Pancreas (tissue), 10 donors: ENCODE measurements around the gene SURF4. TPM values are rescaled to one million over a fixed set of nuclear protein-coding genes. Genes with fewer than 3 reads are reported as not detected.

Experiments
- ATAC-seq, 4 donors: fragments of 200-7000 bp; cut with Tn5 transposase; one replicate each; pipeline versions ENCODE4 v1.8.0 to v1.9.1; 2020; ENCODE audit warnings: mild to moderate bottlenecking in 4 of 4, moderate library complexity in 4 of 4
- DNase-seq, 6 donors: peaks; one replicate each; pipeline ENCODE4 v3.0.0-alpha.2; 2020
- FAIRE-seq: peaks from 2 replicates; lab custom pipeline; 2012; peaks lifted over from hg19 to GRCh38; lab: Jason Lieb, UNC
- H3K27ac ChIP-seq, 4 donors: fragments of 200-600 bp; sonication (generic); 1 replicate in 3 of 4; 2 replicates in 1 of 4; pipeline versions ENCODE4 v1.5.0 to v1.8.0; 2020
- H3K27me3 ChIP-seq, 4 donors: fragments of 200-600 bp; one replicate each; pipeline ENCODE4 v1.8.0; 2021
- H3K36me3 ChIP-seq, 3 donors: fragments of 200-600 bp; sonication (generic) in 1 of 3; one replicate each; pipeline versions ENCODE4 v1.5.0 to v1.8.0; 2020 to 2021
- H3K4me1 ChIP-seq, 3 donors: fragments of 200-600 bp; one replicate each; pipeline ENCODE4 v1.8.0; 2021
- H3K4me3 ChIP-seq, 4 donors: fragments of 200-600 bp; sonication (generic) in 2 of 4; one replicate each; pipeline versions ENCODE4 v1.5.0 to v1.8.0; 2020 to 2021
- H3K9me3 ChIP-seq, 4 donors: fragments of 200-600 bp; one replicate each; pipeline ENCODE4 v1.8.0; 2021
- WGBS, 2 donors: extraction: QIAGEN DNeasy Blood & Tissue Kit; methylation state at CpG; one replicate each; pipeline ENCODE4 v1.1.7; 2013; 5-methylcytosine and 5-hydroxymethylcytosine counted together
- intact Hi-C, 3 donors: fragments of 100-400 bp; cut with DNase I; formaldehyde crosslinking; loops; one replicate each; pipeline versions ENCODE4 v1.11.1 to v1.14.2; 2022
- polyA plus RNA-seq, 2 donors: library from polyadenylated mRNA; stranded (reverse); fragments of 200-250 nt; gene quantifications; one replicate each; pipeline ENCODE4 v1.2.3, GENCODE V29; 2013
- total RNA-seq, 6 donors: library from RNA; stranded (reverse); fragmentation: NEBNext Ultra II Directional in 4 of 6; extraction: Animal tissue kit (Norgen Biotek cat#: 25700) in 4 of 6; gene quantifications; one replicate each; pipeline versions ENCODE4 v1.2.1 to v1.2.4, GENCODE V29; 2021 to 2023
- TF ChIP-seq, protein P1 (sequence below), 4 donors: fragments of 200-600 bp; sonication (generic) in 3 of 4; IDR thresholded peaks; one replicate each; pipeline versions ENCODE4 v1.5.0 to v1.8.0; 2021; ENCODE audit warnings: antibody characterized with exemption in 4 of 4
- donor health status: healthy with polysubstance abuse.
- donor health status: DM: no; HTN: no; CAD: no; lungs with moderate emphysema.
- donor health status: DM: no; HTN: no; CAD: no.
- donor health status: control.
- donor health status: control.
- donor health status: Bipolar disorder and iron deficiency.
- donor health status: DM: yes; HTN: yes; CAD: no.
- donor health status: DM: no; HTN: no; CAD: no.
- donor health status: DM: no; HTN: no; CAD: no.
- donor health status: DM: yes; HTN: yes; CAD: no.

SURF4 gene
- total and polyA plus RNA-seq, 8 donors: 63.1 to 132 (median 116) TPM

DNA sequence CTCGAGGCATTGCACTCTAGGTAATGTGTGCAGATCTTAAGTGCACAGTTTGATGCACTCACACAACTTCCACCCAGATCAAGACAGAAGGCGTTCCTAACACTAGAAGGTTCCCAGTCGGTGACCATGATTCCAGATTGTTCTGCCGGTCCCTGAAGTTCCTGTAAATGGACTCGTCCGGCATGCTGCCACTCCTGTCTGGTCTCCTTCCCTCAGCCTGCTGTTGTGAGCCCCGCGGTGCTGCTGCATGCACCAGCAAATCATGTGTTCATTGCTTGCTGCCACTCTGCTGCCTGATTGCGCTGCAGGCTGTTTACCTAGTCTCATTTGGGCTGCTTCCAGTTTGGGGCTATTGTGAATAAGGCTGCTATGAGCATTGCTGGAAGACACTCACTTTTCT lies 11.8 kb upstream of the SURF4 start:
- Histone ChIP-seq H3K4me1 (no peaks in the 10 kb centered on the region), H3K27ac (no peak overlapping the region), H3K36me3 (no peaks in the 10 kb centered on the region), H3K4me3 (no peak overlapping the region), H3K27me3 (no peaks in the 10 kb centered on the region), H3K9me3 (no peaks in the 10 kb centered on the region)
- ATAC-seq: no peak
- no peak for FAIRE-seq
- intact Hi-C loops: no loop called here
- TF ChIP-seq, protein P1, sequence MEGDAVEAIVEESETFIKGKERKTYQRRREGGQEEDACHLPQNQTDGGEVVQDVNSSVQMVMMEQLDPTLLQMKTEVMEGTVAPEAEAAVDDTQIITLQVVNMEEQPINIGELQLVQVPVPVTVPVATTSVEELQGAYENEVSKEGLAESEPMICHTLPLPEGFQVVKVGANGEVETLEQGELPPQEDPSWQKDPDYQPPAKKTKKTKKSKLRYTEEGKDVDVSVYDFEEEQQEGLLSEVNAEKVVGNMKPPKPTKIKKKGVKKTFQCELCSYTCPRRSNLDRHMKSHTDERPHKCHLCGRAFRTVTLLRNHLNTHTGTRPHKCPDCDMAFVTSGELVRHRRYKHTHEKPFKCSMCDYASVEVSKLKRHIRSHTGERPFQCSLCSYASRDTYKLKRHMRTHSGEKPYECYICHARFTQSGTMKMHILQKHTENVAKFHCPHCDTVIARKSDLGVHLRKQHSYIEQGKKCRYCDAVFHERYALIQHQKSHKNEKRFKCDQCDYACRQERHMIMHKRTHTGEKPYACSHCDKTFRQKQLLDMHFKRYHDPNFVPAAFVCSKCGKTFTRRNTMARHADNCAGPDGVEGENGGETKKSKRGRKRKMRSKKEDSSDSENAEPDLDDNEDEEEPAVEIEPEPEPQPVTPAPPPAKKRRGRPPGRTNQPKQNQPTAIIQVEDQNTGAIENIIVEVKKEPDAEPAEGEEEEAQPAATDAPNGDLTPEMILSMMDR (IDR thresholded peaks at IDR 0.05): no peak
- DNase-seq: no peak
- 72 to 77% methylated on average over 9 of the region's 9 CpGs for WGBS, 2 donors

DNA sequence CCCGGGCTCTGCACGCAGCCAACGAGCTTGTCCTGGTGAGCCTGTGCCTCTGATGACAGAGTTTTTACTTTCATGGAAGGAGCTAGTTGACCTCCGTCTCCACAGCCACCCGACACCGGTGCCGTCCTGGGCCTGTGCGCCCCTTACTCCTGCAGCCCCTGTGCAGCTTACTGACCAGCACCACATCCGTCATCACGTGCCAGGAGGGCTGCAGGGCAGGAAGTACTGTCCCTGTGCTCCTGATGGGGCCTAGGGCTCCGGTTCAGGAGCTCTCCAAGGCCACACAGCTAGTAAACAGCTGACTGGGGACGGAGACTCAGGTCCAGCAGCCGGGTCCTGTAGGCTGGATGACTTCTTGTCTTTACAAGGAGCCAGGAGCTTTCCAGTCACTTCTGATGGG lies 10.5 kb upstream of the SURF4 start:
- intact Hi-C loops: no loop called here
- Histone ChIP-seq H3K4me3 (no peak overlapping the region), H3K9me3 (no peaks in the 10 kb centered on the region), H3K27ac (no peak overlapping the region), H3K4me1 (no peaks in the 10 kb centered on the region), H3K27me3 (no peaks in the 10 kb centered on the region), H3K36me3 (no peaks in the 10 kb centered on the region)
- WGBS, 2 donors: 85 to 88% methylated on average over 13 of the region's 13 CpGs
- TF ChIP-seq, protein P1 (IDR thresholded peaks at IDR 0.05): no peak
- no peak for ATAC-seq
- no peak for FAIRE-seq
- DNase-seq: peak in 1 of 6 donors; percentile 35

DNA sequence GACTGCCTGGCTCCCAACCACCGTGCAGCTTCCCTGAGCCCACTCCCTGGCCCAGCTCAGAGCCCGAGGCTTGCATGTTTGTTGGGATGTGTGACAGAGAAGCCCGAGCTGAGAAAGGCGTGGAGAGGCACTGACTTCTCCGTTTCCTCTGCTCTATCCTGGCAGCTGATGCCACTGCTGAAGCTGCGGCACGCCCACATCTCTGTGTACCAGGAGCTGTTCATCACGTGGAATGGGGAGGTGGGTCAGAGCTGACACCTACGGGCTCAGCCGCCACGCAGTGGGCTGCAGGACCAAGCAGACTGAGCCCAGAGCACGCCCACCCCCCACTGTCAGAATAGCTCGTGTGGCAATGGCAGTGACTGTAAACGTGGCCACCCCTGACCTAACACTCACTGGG lies 9.6 kb upstream of the SURF4 start:
- DNase-seq: no peak
- no peaks in the 10 kb centered on the region for H3K4me1 ChIP-seq
- no peaks in the 10 kb centered on the region for H3K9me3 ChIP-seq
- H3K27ac ChIP-seq: no peak overlapping the region
- 88 to 92% methylated on average over 14 of the region's 14 CpGs for WGBS, 2 donors
- TF ChIP-seq, protein P1 (IDR thresholded peaks at IDR 0.05): no peak
- no peak overlapping the region for H3K4me3 ChIP-seq
- intact Hi-C loops: no loop called here
- no peak for FAIRE-seq
- H3K27me3 ChIP-seq: no peaks in the 10 kb centered on the region
- ATAC-seq: no peak
- H3K36me3 ChIP-seq: no peaks in the 10 kb centered on the region

DNA sequence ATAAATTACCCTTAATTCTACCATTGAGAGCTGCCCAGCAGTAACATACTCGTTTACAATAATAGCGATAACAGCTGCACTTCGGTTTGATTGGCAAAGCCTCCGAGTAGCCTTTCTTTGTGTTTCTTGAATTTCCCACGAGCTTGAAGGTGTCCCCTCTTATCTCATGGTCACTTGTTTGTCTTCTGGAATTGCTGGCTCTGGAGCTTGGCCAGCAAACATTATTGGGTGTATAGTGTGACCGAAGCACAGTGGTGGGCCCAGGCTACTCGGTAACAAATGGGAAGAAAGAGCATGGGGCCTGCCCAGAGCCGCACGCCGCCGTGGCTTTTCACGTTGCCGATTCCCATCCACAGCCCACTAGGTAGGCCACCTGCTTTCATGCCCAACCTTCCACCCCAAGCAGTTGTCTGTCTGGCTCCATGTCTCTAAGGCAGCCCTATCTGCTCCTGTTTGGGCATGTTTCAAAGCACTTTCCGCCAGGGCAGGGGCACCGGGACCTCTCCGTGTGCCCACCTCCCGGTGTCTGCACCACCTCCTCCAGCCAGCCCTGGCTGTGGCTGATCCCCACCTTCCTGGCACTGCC lies 9.0 kb upstream of the SURF4 start:
- no peaks in the 10 kb centered on the region for H3K36me3 ChIP-seq
- no peak overlapping the region for H3K27ac ChIP-seq
- no peaks in the 10 kb centered on the region for H3K9me3 ChIP-seq
- H3K4me3 ChIP-seq: no peak overlapping the region
- DNase-seq: no peak
- no peaks in the 10 kb centered on the region for H3K4me1 ChIP-seq
- H3K27me3 ChIP-seq: no peaks in the 10 kb centered on the region
- FAIRE-seq: no peak
- TF ChIP-seq, protein P1 (IDR thresholded peaks at IDR 0.05): no peak
- intact Hi-C loops: no loop called here
- 68 to 77% methylated on average over 13 to 17 of the region's 17 CpGs for WGBS, 2 donors
- no peak for ATAC-seq

DNA sequence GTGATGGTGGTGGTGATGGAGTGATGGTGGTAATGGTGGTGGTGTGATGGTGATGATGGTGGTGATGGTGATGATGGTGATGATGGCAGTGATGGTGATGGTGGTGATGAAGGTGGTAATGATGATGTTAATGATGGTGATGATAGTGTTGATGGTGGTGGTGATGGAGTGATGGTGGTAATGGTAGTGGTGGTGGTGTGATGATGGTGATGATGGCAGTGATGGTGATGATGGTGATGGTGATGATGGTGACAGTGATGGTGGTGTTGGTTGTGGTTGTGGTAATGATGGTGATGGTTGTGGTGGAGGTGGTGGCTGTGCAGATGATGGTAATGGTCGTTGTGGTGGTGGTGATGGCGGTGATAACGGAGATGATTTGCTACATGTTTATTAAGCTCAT lies 7.6 kb upstream of the SURF4 start:
- no peak for FAIRE-seq
- no peak for ATAC-seq
- H3K27ac ChIP-seq: no peak overlapping the region
- H3K4me1 ChIP-seq: no peaks in the 10 kb centered on the region
- no peaks in the 10 kb centered on the region for H3K36me3 ChIP-seq
- no peak for DNase-seq
- TF ChIP-seq, protein P1 (IDR thresholded peaks at IDR 0.05): no peak
- H3K4me3 ChIP-seq: no peak overlapping the region
- 95 to 98% methylated on average over 3 of the region's 3 CpGs for WGBS, 2 donors
- H3K27me3 ChIP-seq: no peaks in the 10 kb centered on the region
- H3K9me3 ChIP-seq: no peaks in the 10 kb centered on the region
- intact Hi-C loops: no loop called here
